CD14-positive monocyte (primary cell): ENCODE data around the gene TRIM9. TPM values are rescaled to one million over a fixed set of nuclear protein-coding genes. Genes with fewer than 3 reads are reported as not detected.

Experiments
- DNase-seq, 3 donors: peaks; one replicate each; pipeline ENCODE4 v3.0.0-alpha.2; 2011 to 2022
- H2AFZ ChIP-seq: 2 replicates; pipeline ENCODE4 v1.6.0; 2012; ENCODE audit warnings: mild to moderate bottlenecking, low read depth, low read length, inconsistent platforms; ENCODE audit not compliant: insufficient read depth, poor library complexity, severe bottlenecking
- H3K27ac ChIP-seq, 2 donors: 1 replicate in 1 of 2; 2 replicates in 1 of 2; pipeline ENCODE4 v1.5.1; 2012 to 2013; ENCODE audit warnings: low read length in 2 of 2, control low read depth in 1 of 2, inconsistent platforms in 1 of 2, low read depth in 1 of 2, mild to moderate bottlenecking in 1 of 2
- H3K27me3 ChIP-seq, 2 donors: one replicate each; pipeline versions ENCODE4 v1.6.0 to v1.6.1; 2011 to 2013; ENCODE audit warnings: low read length in 2 of 2; ENCODE audit not compliant: control insufficient read depth in 2 of 2, insufficient read depth in 2 of 2
- H3K36me3 ChIP-seq, 2 donors: replicated peaks in 1 of 2; 1 replicate in 1 of 2; 2 replicates in 1 of 2; pipeline versions ENCODE4 v1.5.1 to v1.6.1; 2012 to 2013; ENCODE audit warnings: low read length in 2 of 2, control low read depth in 1 of 2, inconsistent platforms in 1 of 2, mild to moderate bottlenecking in 1 of 2; ENCODE audit not compliant: insufficient read depth in 2 of 2, control insufficient read depth in 1 of 2
- H3K4me1 ChIP-seq, 2 donors: 1 replicate in 1 of 2; 2 replicates in 1 of 2; pipeline versions ENCODE4 v1.5.1 to v1.6.1; 2012 to 2013; ENCODE audit warnings: low read length in 2 of 2, control low read depth in 1 of 2, inconsistent platforms in 1 of 2, mild to moderate bottlenecking in 1 of 2, moderate library complexity in 1 of 2; ENCODE audit not compliant: insufficient read depth in 2 of 2, control insufficient read depth in 1 of 2
- H3K4me2 ChIP-seq: replicated peaks from 2 replicates; pipeline ENCODE3; 2012; ENCODE audit warnings: low read length, moderate library complexity, mild to moderate bottlenecking; ENCODE audit not compliant: poor library complexity, severe bottlenecking; ENCODE audit errors: extremely low read depth
- H3K4me3 ChIP-seq, 3 experiments: fragments of 200-600 bp in 1 of 3; sonication (generic) in 1 of 3; replicated peaks in 1 of 3; 1 replicate in 2 of 3; 2 replicates in 1 of 3; pipeline ENCODE4 v1.5.1; 2011 to 2013; ENCODE audit warnings: low read length in 3 of 3, mild to moderate bottlenecking in 3 of 3, control low read depth in 2 of 3, low read depth in 2 of 3, inconsistent platforms in 1 of 3, moderate library complexity in 1 of 3
- H3K79me2 ChIP-seq: 2 replicates; pipeline ENCODE4 v1.6.0; 2012; ENCODE audit warnings: mild to moderate bottlenecking, control low read depth, inconsistent platforms, low read length, moderate library complexity; ENCODE audit not compliant: insufficient read depth
- H3K9ac ChIP-seq: 2 replicates; pipeline ENCODE4 v1.6.0; 2017; ENCODE audit warnings: low read length, mild to moderate bottlenecking; ENCODE audit not compliant: insufficient read depth, poor library complexity, severe bottlenecking
- H3K9me3 ChIP-seq, 2 donors: replicated peaks in 1 of 2; 1 replicate in 1 of 2; 2 replicates in 1 of 2; pipeline versions ENCODE4 v1.5.1 to v1.6.1; 2012 to 2013; ENCODE audit warnings: low read length in 2 of 2, control low read depth in 1 of 2; ENCODE audit not compliant: control insufficient read depth in 1 of 2, insufficient read depth in 1 of 2
- H4K20me1 ChIP-seq: 2 replicates; pipeline ENCODE4 v1.6.0; 2012; ENCODE audit warnings: mild to moderate bottlenecking, low read length, control low read depth, moderate library complexity; ENCODE audit not compliant: insufficient read depth
- H3K27ac Mint-ChIP-seq, 7 donors: one replicate each; pipeline ENCODE4 v1.8.0; 2020; ENCODE audit warnings: mild to moderate bottlenecking in 7 of 7, mixed read lengths in 7 of 7, moderate library complexity in 6 of 7, inconsistent platforms in 2 of 7
- H3K27me3 Mint-ChIP-seq, 3 donors: one replicate each; pipeline ENCODE4 v1.8.0; 2021 to 2022; ENCODE audit warnings: low read depth in 3 of 3, mild to moderate bottlenecking in 3 of 3, mixed read lengths in 3 of 3, moderate library complexity in 3 of 3, inconsistent platforms in 1 of 3
- H3K36me3 Mint-ChIP-seq, 2 donors: one replicate each; pipeline ENCODE4 v1.8.0; 2020; ENCODE audit warnings: mixed read lengths in 2 of 2, inconsistent platforms in 1 of 2, mild to moderate bottlenecking in 1 of 2
- H3K4me1 Mint-ChIP-seq: one replicate; pipeline ENCODE4 v1.8.0; 2020; ENCODE audit warnings: mild to moderate bottlenecking, mixed read lengths
- H3K4me3 Mint-ChIP-seq, 2 donors: one replicate each; pipeline ENCODE4 v1.8.0; 2020; ENCODE audit warnings: mild to moderate bottlenecking in 2 of 2, mixed read lengths in 2 of 2, moderate library complexity in 1 of 2
- H3K9me3 Mint-ChIP-seq, 7 donors: one replicate each; pipeline ENCODE4 v1.8.0; 2020 to 2022; ENCODE audit warnings: mixed read lengths in 7 of 7, mild to moderate bottlenecking in 6 of 7, moderate library complexity in 6 of 7, inconsistent platforms in 2 of 7
- CTCF ChIP-seq: fragments of 200-600 bp; IDR thresholded peaks from one replicate; pipeline ENCODE4 v1.8.0; 2022; ENCODE audit warnings: antibody characterized with exemption, mild to moderate bottlenecking
- WGBS: methylation state at CpG from one replicate; pipeline ENCODE4 v1.1.5; 2013; ENCODE audit warnings: missing lambda C conversion rate; ENCODE audit not compliant: insufficient coverage; 5-methylcytosine and 5-hydroxymethylcytosine counted together
- intact Hi-C, 2 donors: fragments of 100-400 bp; cut with micrococcal nuclease; formaldehyde crosslinking; loops; one replicate each; pipeline versions ENCODE4 v1.15.0 to v1.15.1; 2023
- polyA plus RNA-seq, 3 donors: library from polyadenylated mRNA; depleted of rRNA in 1 of 3; unstranded in 2 of 3; stranded (reverse) in 1 of 3; fragments of 300-500 nt in 2 of 3; fragments of >200 nt in 1 of 3; fragmentation: Illumina TruSeq in 2 of 3; gene quantifications; 1 replicate in 2 of 3; 2 replicates in 1 of 3; pipeline ENCODE4 v1.2.3, GENCODE V29; 2012 to 2021

TRIM9 gene
- polyA plus RNA-seq, 3 donors, result 0.01 TPM; not detected in 2

- H3K27ac Mint-ChIP-seq, result no peak overlapping the region
- Histone ChIP-seq H3K9ac (no peak overlapping the region), H3K79me2 (no peaks in the 10 kb centered on the region), H2AFZ (no peak overlapping the region), H3K36me3 (no peaks in the 10 kb centered on the region), H4K20me1 (no peaks in the 10 kb centered on the region), H3K27ac (no peak overlapping the region), H3K4me2 (no peak overlapping the region), H3K9me3 (no peaks in the 10 kb centered on the region), H3K27me3 (no peaks in the 10 kb centered on the region), H3K4me3 (no peak overlapping the region), H3K4me1 (no peaks in the 10 kb centered on the region)
- 100% methylated on average over 4 of the region's 4 CpGs for WGBS
- H3K9me3 Mint-ChIP-seq, result peaks cover 0 to 6% (median 2%) of the 10 kb centered on the region in 7 donors
- H3K4me1 Mint-ChIP-seq, result peaks cover 5% of the 10 kb centered on the region
- H3K4me3 Mint-ChIP-seq, result no peak overlapping the region
- intact Hi-C loops, result no loop called here
- H3K27me3 Mint-ChIP-seq, result peaks cover 0 to 4% (median 0%) of the 10 kb centered on the region in 3 donors
- no peak for TF ChIP-seq CTCF
- no peaks in the 10 kb centered on the region for H3K36me3 Mint-ChIP-seq
- DNase-seq, result no peak
Measured at GRCh38 chr14:51022769-51023168, 72.1 kb downstream of the TRIM9 start.

- no peaks in the 10 kb centered on the region for H3K79me2 ChIP-seq
Measured at GRCh38 chr14:51020024-51020710, 74.7 kb downstream of the TRIM9 start.

More at GRCh38 chr14:51020024-51020710, 74.7 kb downstream of the TRIM9 start:
- H3K36me3 Mint-ChIP-seq, result no peaks in the 10 kb centered on the region
- Histone ChIP-seq H2AFZ (peak overlapping the region; percentile 16), H3K9me3 (no peaks in the 10 kb centered on the region), H3K36me3 (no peaks in the 10 kb centered on the region), H3K4me1 (no peaks in the 10 kb centered on the region), H4K20me1 (no peaks in the 10 kb centered on the region), H3K4me3 (no peak overlapping the region), H3K27me3 (no peaks in the 10 kb centered on the region), H3K27ac (no peak overlapping the region), H3K9ac (no peak overlapping the region), H3K4me2 (no peak overlapping the region)
- peaks cover 5% of the 10 kb centered on the region for H3K4me1 Mint-ChIP-seq
- TF ChIP-seq CTCF, result no peak
- intact Hi-C loops, result no loop called here
- no peak overlapping the region for H3K4me3 Mint-ChIP-seq
- WGBS, result 75% methylated on average over 6 of the region's 11 CpGs
- DNase-seq, result no peak
- H3K9me3 Mint-ChIP-seq, result peaks cover 0 to 6% (median 2%) of the 10 kb centered on the region in 7 donors
- H3K27me3 Mint-ChIP-seq, result peaks cover 0 to 4% (median 0%) of the 10 kb centered on the region in 3 donors
- H3K27ac Mint-ChIP-seq, result no peak overlapping the region
